RWPE2 (cell line): ENCODE data around the gene ADGRG2.

Source experiments
- ATAC-seq: fragments of 200-7000 bp; cut with Tn5 transposase; 3 replicates; pipeline ENCODE4 v1.9.1; 2021; ENCODE audit warnings: low read depth
- DNase-seq: peaks from one replicate; pipeline ENCODE4 v3.0.0-alpha.2; 2020; ENCODE audit warnings: low spot score
- H3K27ac ChIP-seq: fragments of 450-650 bp; 2 replicates; pipeline ENCODE4 v1.5.1; 2017; ENCODE audit warnings: mild to moderate bottlenecking; ENCODE audit not compliant: poor library complexity, severe bottlenecking
- H3K27me3 ChIP-seq: fragments of 250-450 bp; sonication (Bioruptor Pico); 2 replicates; pipeline ENCODE4 v1.5.1; 2021; ENCODE audit warnings: mild to moderate bottlenecking, moderate library complexity; ENCODE audit not compliant: insufficient read depth, poor library complexity, severe bottlenecking
- H3K36me3 ChIP-seq: fragments of 250-450 bp; sonication (Bioruptor Pico); 2 replicates; pipeline ENCODE4 v1.5.1; 2020; ENCODE audit warnings: low read depth, mild to moderate bottlenecking, moderate library complexity
- H3K4me1 ChIP-seq: fragments of 250-450 bp; sonication (Bioruptor Pico); 2 replicates; pipeline ENCODE4 v1.5.1; 2021; ENCODE audit warnings: mild to moderate bottlenecking, moderate library complexity; ENCODE audit not compliant: insufficient read depth, poor library complexity, severe bottlenecking
- H3K4me3 ChIP-seq: fragments of 250-450 bp; sonication (Bioruptor Pico); 2 replicates; pipeline ENCODE4 v1.5.1; 2021; ENCODE audit warnings: mild to moderate bottlenecking, moderate library complexity; ENCODE audit not compliant: severe bottlenecking
- H3K9me3 ChIP-seq: fragments of 250-450 bp; sonication (Bioruptor Pico); 2 replicates; pipeline ENCODE4 v1.5.1; 2021; ENCODE audit warnings: mild to moderate bottlenecking, moderate library complexity; ENCODE audit not compliant: severe bottlenecking
- CTCF ChIP-seq: fragments of 450-650 bp; IDR thresholded peaks from one replicate; pipeline ENCODE4 v1.5.1; 2017; ENCODE audit warnings: mild to moderate bottlenecking, moderate library complexity; ENCODE audit not compliant: poor library complexity, severe bottlenecking

ADGRG2 gene

DNA sequence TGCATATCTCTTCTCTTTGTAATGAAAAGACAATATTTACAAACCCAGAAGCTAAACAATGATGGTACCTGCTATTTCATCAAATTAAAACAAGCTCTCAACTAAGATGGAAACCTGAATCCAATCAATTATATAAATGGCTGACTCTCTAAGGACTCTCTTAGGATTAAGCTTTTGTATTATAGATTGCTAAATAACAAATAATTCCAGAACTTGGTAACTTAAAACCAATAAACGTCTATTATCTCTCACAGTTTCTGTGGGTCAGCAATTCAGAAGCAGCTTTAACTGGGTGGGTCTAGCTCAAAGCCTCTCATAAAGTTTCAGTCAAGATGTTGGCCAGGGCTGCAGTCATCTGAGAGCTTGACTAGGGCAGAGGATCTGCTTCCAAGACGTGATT is 150.8 kb downstream of the ADGRG2 start:
- no peaks in the 10 kb centered on the region for H3K27me3 ChIP-seq
- DNase-seq (no peak), ATAC-seq (no peak)
- no peak overlapping the region for H3K27ac ChIP-seq
- H3K9me3 ChIP-seq, result no peaks in the 10 kb centered on the region
- TF ChIP-seq CTCF, result no peak
- H3K4me1 ChIP-seq, result no peaks in the 10 kb centered on the region
- H3K4me3 ChIP-seq, result no peak overlapping the region
- no peaks in the 10 kb centered on the region for H3K36me3 ChIP-seq

- Histone ChIP-seq H3K9me3 (no peaks in the 10 kb centered on the region), H3K27ac (no peak overlapping the region), H3K27me3 (no peaks in the 10 kb centered on the region), H3K4me1 (no peaks in the 10 kb centered on the region), H3K36me3 (no peaks in the 10 kb centered on the region), H3K4me3 (no peak overlapping the region)
- ATAC-seq (no peak), DNase-seq (no peak)
- TF ChIP-seq CTCF, result no peak
Measured at GRCh38 chrX:18970465-18970864, 151.8 kb downstream of the ADGRG2 start.

- Histone ChIP-seq H3K27ac (no peak overlapping the region), H3K9me3 (no peaks in the 10 kb centered on the region), H3K36me3 (no peaks in the 10 kb centered on the region), H3K4me3 (no peak overlapping the region), H3K27me3 (no peaks in the 10 kb centered on the region), H3K4me1 (peaks cover 21% of the 10 kb centered on the region)
- no peak for DNase-seq
- ATAC-seq, result no peak
- no peak for TF ChIP-seq CTCF
Measured at GRCh38 chrX:18966624-18967023, 155.6 kb downstream of the ADGRG2 start.

DNA sequence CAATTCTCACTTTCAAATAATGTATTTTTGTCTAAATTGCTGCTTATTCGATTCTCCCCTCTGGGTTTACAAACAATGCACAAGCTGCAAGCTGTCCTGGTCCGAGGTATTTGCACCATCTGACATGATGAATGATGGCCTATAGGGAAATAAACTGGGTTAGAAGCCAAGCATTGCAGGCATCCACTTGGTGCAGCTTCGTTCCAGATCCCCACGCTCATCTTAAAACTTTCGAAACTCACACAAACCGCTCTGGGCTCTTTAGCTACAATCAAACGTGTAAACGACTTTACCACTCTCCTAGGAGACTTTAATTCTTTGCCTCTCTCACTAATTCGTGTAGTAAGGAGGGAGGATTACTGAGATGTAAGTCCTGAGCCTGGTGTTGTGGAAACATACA is 157.4 kb downstream of the ADGRG2 start:
- no peak overlapping the region for H3K4me3 ChIP-seq
- no peaks in the 10 kb centered on the region for H3K9me3 ChIP-seq
- no peak overlapping the region for H3K27ac ChIP-seq
- H3K4me1 ChIP-seq, result peaks cover 21% of the 10 kb centered on the region
- no peak for TF ChIP-seq CTCF
- H3K36me3 ChIP-seq, result no peaks in the 10 kb centered on the region
- no peaks in the 10 kb centered on the region for H3K27me3 ChIP-seq
- no peak for ATAC-seq
- no peak for DNase-seq

GRCh38 chrX:18964026-18964425 is 158.2 kb downstream of the ADGRG2 start:
- no peak for TF ChIP-seq CTCF
- ATAC-seq (peak; percentile 73), DNase-seq (no peak)
- Histone ChIP-seq H3K36me3 (no peaks in the 10 kb centered on the region), H3K27me3 (no peaks in the 10 kb centered on the region), H3K4me3 (no peak overlapping the region), H3K27ac (peak overlapping the region; percentile 37), H3K9me3 (no peaks in the 10 kb centered on the region), H3K4me1 (peaks cover 21% of the 10 kb centered on the region)
